HepG2 (cell line): ENCODE data around the gene SERTAD2. TPM values are rescaled to one million over a fixed set of nuclear protein-coding genes. Genes with fewer than 3 reads are reported as not detected.

ENCODE experiments used
- ATAC-seq: fragments of 200-7000 bp; cut with Tn5 transposase; 3 replicates; pipeline ENCODE4 v1.9.1; 2020; ENCODE audit warnings: mild to moderate bottlenecking, moderate library complexity
- BruUV-seq: library from RNA; stranded (reverse); fragments of 400-500 nt; replicated peaks from 2 replicates; lab custom pipeline; 2021; lab: Mats Ljungman, UMichigan
- CTCF ChIA-PET: fragments of 300-600 bp; formaldehyde crosslinking; extraction: SDS; loops from one replicate; lab custom pipeline; 2021; ENCODE audit warnings: low total read pairs, inconsistent platforms, low intra/inter-chr PET ratio; lab: Yijun Ruan, JAX
- POLR2A ChIA-PET: fragments of 350-600 bp; sonication (Branson Sonifier 250); formaldehyde crosslinking; loops from one replicate; lab custom pipeline; 2020; ENCODE audit warnings: antibody characterized with exemption, inconsistent platforms; lab: Yijun Ruan, JAX
- DNase-seq: peaks from one replicate; pipeline ENCODE4 v3.0.0-alpha.2; 2015; ENCODE audit warnings: low spot score
- FAIRE-seq: peaks from 3 replicates; lab custom pipeline; 2011; peaks lifted over from hg19 to GRCh38; lab: Jason Lieb, UNC
- H2AFZ ChIP-seq: one replicate; pipeline ENCODE4 v1.6.1; 2011; ENCODE audit warnings: low read length, inconsistent platforms
- H3K27ac ChIP-seq: fragments of 300-600 bp; 3 replicates; pipeline ENCODE4 v1.8.0; 2011; ENCODE audit warnings: mixed run types, mild to moderate bottlenecking, mixed read lengths, low read length, inconsistent platforms; ENCODE audit not compliant: insufficient read depth; ENCODE audit errors: extremely low read length
- H3K27me3 ChIP-seq, 2 experiments: fragments of 200-600 bp in 1 of 2; 2 replicates in 1 of 2; 3 replicates in 1 of 2; pipeline versions ENCODE4 v1.6.0 to v1.8.0; 2011; ENCODE audit warnings: low read length in 2 of 2, mild to moderate bottlenecking in 2 of 2, moderate library complexity in 2 of 2, inconsistent platforms in 1 of 2; ENCODE audit not compliant: insufficient read depth in 2 of 2, control insufficient read depth in 1 of 2
- H3K36me3 ChIP-seq, 2 experiments: fragments of 200-600 bp in 1 of 2; replicated peaks in 1 of 2; 2 replicates in 1 of 2; 3 replicates in 1 of 2; pipeline versions ENCODE4 v1.5.1 to v1.8.0; 2011; ENCODE audit warnings: low read length in 2 of 2, inconsistent platforms in 1 of 2; ENCODE audit not compliant: insufficient read depth in 2 of 2, control insufficient read depth in 1 of 2
- H3K4me1 ChIP-seq: 2 replicates; pipeline ENCODE4 v1.5.1; 2012; ENCODE audit warnings: low read length, inconsistent platforms; ENCODE audit not compliant: insufficient read depth
- H3K4me2 ChIP-seq: 2 replicates; pipeline ENCODE4 v1.6.0; 2011; ENCODE audit warnings: low read depth, low read length, inconsistent platforms
- H3K4me3 ChIP-seq, 3 experiments: fragments of 200-600 bp in 1 of 3; sonication (generic), shearing (Covaris generic) in 1 of 3; replicated peaks in 1 of 3; 2 replicates each; pipeline ENCODE4 v1.5.1; 2011 to 2016; ENCODE audit warnings: low read length in 3 of 3, inconsistent platforms in 2 of 3, low read depth in 2 of 3, mild to moderate bottlenecking in 2 of 3, control low read depth in 1 of 3, mixed read lengths in 1 of 3; ENCODE audit not compliant: insufficient read depth in 1 of 3
- H3K79me2 ChIP-seq: one replicate; pipeline ENCODE4 v1.6.1; 2011; ENCODE audit warnings: low read length, inconsistent platforms; ENCODE audit not compliant: insufficient read depth
- H3K9ac ChIP-seq: 2 replicates; pipeline ENCODE4 v1.6.0; 2011; ENCODE audit warnings: mild to moderate bottlenecking, low read depth, low read length, inconsistent platforms; ENCODE audit not compliant: insufficient read depth
- H3K9me3 ChIP-seq: 2 replicates; pipeline ENCODE4 v1.5.1; 2012; ENCODE audit warnings: mild to moderate bottlenecking, low read length
- H4K20me1 ChIP-seq: 2 replicates; pipeline ENCODE4 v1.6.0; 2011; ENCODE audit warnings: inconsistent platforms, mild to moderate bottlenecking, low read length, moderate library complexity; ENCODE audit not compliant: insufficient read depth
- ELF1 ChIP-seq: sonication (generic); formaldehyde crosslinking; IDR thresholded peaks from 2 replicates; pipeline ENCODE4 v1.4.0; 2020; ENCODE audit warnings: missing genetic modification reagents
- HOXA3 ChIP-seq: sonication (generic); formaldehyde crosslinking; IDR thresholded peaks from 2 replicates; pipeline ENCODE4 v1.5.0; 2020; ENCODE audit warnings: missing genetic modification reagents
- MIER2 ChIP-seq: IDR thresholded peaks from 2 replicates; pipeline ENCODE4 v1.6.1; 2016; ENCODE audit warnings: missing biosample characterization, missing genetic modification reagents
- POGZ ChIP-seq: sonication (generic); formaldehyde crosslinking; IDR thresholded peaks from 2 replicates; pipeline ENCODE4 v1.4.0; 2020; ENCODE audit warnings: mild to moderate bottlenecking, missing genetic modification reagents
- SMC3 ChIP-seq: IDR thresholded peaks from 2 replicates; pipeline ENCODE4 v1.6.1; 2011; ENCODE audit warnings: low read length, improper control_type of control experiment
- SRF ChIP-seq: IDR thresholded peaks from 2 replicates; pipeline ENCODE4 v1.6.1; 2011; ENCODE audit warnings: mild to moderate bottlenecking, low read depth, low read length, moderate library complexity
- TARDBP ChIP-seq: sonication (generic); formaldehyde crosslinking; IDR thresholded peaks from 2 replicates; pipeline ENCODE4 v1.8.0; 2022; ENCODE audit warnings: mild to moderate bottlenecking, missing genetic modification reagents
- THAP8 ChIP-seq: sonication (generic); formaldehyde crosslinking; IDR thresholded peaks from 2 replicates; pipeline ENCODE4 v1.5.1; 2020; ENCODE audit warnings: missing genetic modification reagents, mild to moderate bottlenecking, borderline replicate concordance
- ZFYVE20 ChIP-seq: sonication (generic); formaldehyde crosslinking; IDR thresholded peaks from 2 replicates; pipeline ENCODE4 v1.8.0; 2023; ENCODE audit warnings: low read depth, mild to moderate bottlenecking, moderate library complexity, missing genetic modification reagents, borderline replicate concordance
- ZMYM4 ChIP-seq: sonication (generic); formaldehyde crosslinking; IDR thresholded peaks from 2 replicates; pipeline ENCODE4 v1.8.1; 2023; ENCODE audit warnings: mild to moderate bottlenecking, missing genetic modification reagents
- ZNF577 ChIP-seq: sonication (generic); formaldehyde crosslinking; IDR thresholded peaks from 2 replicates; pipeline ENCODE4 v1.4.0; 2020; ENCODE audit warnings: mild to moderate bottlenecking, low read depth, missing genetic modification reagents, borderline replicate concordance
- WGBS: methylation state at CpG from one replicate; pipeline ENCODE4 v1.1.6; 2017; ENCODE audit warnings: low lambda C conversion rate; 5-methylcytosine and 5-hydroxymethylcytosine counted together
- in situ Hi-C: cut with HindIII; loops from 2 replicates; pipeline ENCODE4 v1.10.0; 2017; ENCODE audit warnings: low pct_unique_long_range_greater_than_20kb; ENCODE audit not compliant: extremely low pct_ligation_motif_present
- intact Hi-C: fragments of 100-400 bp; cut with micrococcal nuclease; formaldehyde crosslinking; loops from one replicate; pipeline ENCODE4 v1.10.0; 2022; ENCODE audit not compliant: unreplicated experiment
- polyA plus RNA-seq, 8 experiments: library from polyadenylated mRNA; depleted of rRNA in 3 of 8; stranded (reverse) in 7 of 8; unstranded in 1 of 8; fragments of >200 nt; fragmentation: Illumina TruSeq in 4 of 8; extraction: Trizol in 4 of 8; gene quantifications; 2 replicates each; pipeline versions ENCODE4 v1.2.1 to v1.2.3, GENCODE V29; 2011 to 2016; ENCODE audit warnings: low read depth in 4 of 8, missing spikeins in 1 of 8, mixed read lengths in 1 of 8; ENCODE audit not compliant: insufficient read depth in 1 of 8
- total RNA-seq, 5 experiments: library from RNA; depleted of rRNA; stranded (reverse); fragments of >200 nt; fragmentation: Illumina TruSeq; extraction: Trizol; gene quantifications; 2 replicates each; pipeline ENCODE4 v1.2.3, GENCODE V29; 2016; ENCODE audit warnings: low read depth in 1 of 5
- TF ChIP-seq, protein P1 (sequence below): IDR thresholded peaks from 2 replicates; pipeline ENCODE4 v1.4.0; 2020; ENCODE audit warnings: mild to moderate bottlenecking, missing genetic modification reagents
- TF ChIP-seq, protein P2 (sequence below): sonication (generic); formaldehyde crosslinking; IDR thresholded peaks from 2 replicates; pipeline ENCODE4 v1.4.0; 2020; ENCODE audit warnings: missing genetic modification reagents
- TF ChIP-seq, protein P3 (sequence below): sonication (generic); formaldehyde crosslinking; IDR thresholded peaks from 2 replicates; pipeline ENCODE4 v1.4.0; 2020; ENCODE audit warnings: mild to moderate bottlenecking, missing genetic modification reagents

SERTAD2 gene
- total and polyA plus RNA-seq, 2 of the 13 experiments (the other 11 are each of a cell fraction or from before 2014, with no cell fraction given), result 6.7 to 22.6 TPM

GRCh38 chr2:64641599-64641998, 12.1 kb downstream of the SERTAD2 start:
- no peak overlapping the region for H2AFZ ChIP-seq
- intact Hi-C loops (no loop called here), in situ Hi-C loops (no loop called here)
- peaks cover 8 to 31% of the 10 kb centered on the region in 2 experiments for H3K36me3 ChIP-seq
- H3K79me2 ChIP-seq, result peaks cover 99% of the 10 kb centered on the region
- ChIA-PET POLR2A (interaction anchor here (0.6 kb wide), 1 partner anchor 586 kb away, joined by 3 read pairs; the partner anchor contains the start of gene ACTR2), CTCF (no interaction called here)
- no peak overlapping the region for H3K27ac ChIP-seq
- peaks cover 100% of the 10 kb centered on the region for H4K20me1 ChIP-seq
- H3K4me2 ChIP-seq, result no peak overlapping the region; the same call in 1 of the 2 replicates
- DNase-seq (no peak), FAIRE-seq (no peak), ATAC-seq (no peak)
- H3K4me1 ChIP-seq, result peaks cover 72% of the 10 kb centered on the region
- no peaks in the 10 kb centered on the region for H3K9me3 ChIP-seq
- no peaks in the 10 kb centered on the region for H3K27me3 ChIP-seq
- H3K4me3 ChIP-seq, result no peak overlapping the region
- BruUV-seq, result no TSS peak
- H3K9ac ChIP-seq, result no peak overlapping the region
- WGBS, result 85% methylated on average over 10 of the region's 10 CpGs
- TF ChIP-seq HOXA3 (CRISPR knock-in tag), result 0 out of 2 replicates have a peak, but pooled peaks have one; percentile 15
- no peak for TF ChIP-seq TARDBP
- no peak for TF ChIP-seq SRF
- 0 out of 2 replicates have a peak, but pooled peaks have one; percentile 40 for TF ChIP-seq ZMYM4 (CRISPR knock-in tag)
- no peak for TF ChIP-seq ELF1 (CRISPR knock-in tag)
- TF ChIP-seq, protein P1, sequence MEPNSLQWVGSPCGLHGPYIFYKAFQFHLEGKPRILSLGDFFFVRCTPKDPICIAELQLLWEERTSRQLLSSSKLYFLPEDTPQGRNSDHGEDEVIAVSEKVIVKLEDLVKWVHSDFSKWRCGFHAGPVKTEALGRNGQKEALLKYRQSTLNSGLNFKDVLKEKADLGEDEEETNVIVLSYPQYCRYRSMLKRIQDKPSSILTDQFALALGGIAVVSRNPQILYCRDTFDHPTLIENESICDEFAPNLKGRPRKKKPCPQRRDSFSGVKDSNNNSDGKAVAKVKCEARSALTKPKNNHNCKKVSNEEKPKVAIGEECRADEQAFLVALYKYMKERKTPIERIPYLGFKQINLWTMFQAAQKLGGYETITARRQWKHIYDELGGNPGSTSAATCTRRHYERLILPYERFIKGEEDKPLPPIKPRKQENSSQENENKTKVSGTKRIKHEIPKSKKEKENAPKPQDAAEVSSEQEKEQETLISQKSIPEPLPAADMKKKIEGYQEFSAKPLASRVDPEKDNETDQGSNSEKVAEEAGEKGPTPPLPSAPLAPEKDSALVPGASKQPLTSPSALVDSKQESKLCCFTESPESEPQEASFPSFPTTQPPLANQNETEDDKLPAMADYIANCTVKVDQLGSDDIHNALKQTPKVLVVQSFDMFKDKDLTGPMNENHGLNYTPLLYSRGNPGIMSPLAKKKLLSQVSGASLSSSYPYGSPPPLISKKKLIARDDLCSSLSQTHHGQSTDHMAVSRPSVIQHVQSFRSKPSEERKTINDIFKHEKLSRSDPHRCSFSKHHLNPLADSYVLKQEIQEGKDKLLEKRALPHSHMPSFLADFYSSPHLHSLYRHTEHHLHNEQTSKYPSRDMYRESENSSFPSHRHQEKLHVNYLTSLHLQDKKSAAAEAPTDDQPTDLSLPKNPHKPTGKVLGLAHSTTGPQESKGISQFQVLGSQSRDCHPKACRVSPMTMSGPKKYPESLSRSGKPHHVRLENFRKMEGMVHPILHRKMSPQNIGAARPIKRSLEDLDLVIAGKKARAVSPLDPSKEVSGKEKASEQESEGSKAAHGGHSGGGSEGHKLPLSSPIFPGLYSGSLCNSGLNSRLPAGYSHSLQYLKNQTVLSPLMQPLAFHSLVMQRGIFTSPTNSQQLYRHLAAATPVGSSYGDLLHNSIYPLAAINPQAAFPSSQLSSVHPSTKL (CRISPR knock-in tag), result peak; percentile 25; the same call in 1 of the 2 replicates
- TF ChIP-seq POGZ, result peak; percentile 44; the same call in 1 of the 2 replicates
- no peak for TF ChIP-seq ZFYVE20 (CRISPR knock-in tag)
- TF ChIP-seq ZNF577 (CRISPR knock-in tag), result no peak
- TF ChIP-seq THAP8 (CRISPR knock-in tag), result no peak
- TF ChIP-seq MIER2, result no peak
- no peak for TF ChIP-seq SMC3
- TF ChIP-seq, protein P2, sequence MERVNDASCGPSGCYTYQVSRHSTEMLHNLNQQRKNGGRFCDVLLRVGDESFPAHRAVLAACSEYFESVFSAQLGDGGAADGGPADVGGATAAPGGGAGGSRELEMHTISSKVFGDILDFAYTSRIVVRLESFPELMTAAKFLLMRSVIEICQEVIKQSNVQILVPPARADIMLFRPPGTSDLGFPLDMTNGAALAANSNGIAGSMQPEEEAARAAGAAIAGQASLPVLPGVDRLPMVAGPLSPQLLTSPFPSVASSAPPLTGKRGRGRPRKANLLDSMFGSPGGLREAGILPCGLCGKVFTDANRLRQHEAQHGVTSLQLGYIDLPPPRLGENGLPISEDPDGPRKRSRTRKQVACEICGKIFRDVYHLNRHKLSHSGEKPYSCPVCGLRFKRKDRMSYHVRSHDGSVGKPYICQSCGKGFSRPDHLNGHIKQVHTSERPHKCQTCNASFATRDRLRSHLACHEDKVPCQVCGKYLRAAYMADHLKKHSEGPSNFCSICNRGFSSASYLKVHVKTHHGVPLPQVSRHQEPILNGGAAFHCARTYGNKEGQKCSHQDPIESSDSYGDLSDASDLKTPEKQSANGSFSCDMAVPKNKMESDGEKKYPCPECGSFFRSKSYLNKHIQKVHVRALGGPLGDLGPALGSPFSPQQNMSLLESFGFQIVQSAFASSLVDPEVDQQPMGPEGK (CRISPR knock-in tag), result peak; percentile 27; the same call in 1 of the 2 replicates
- TF ChIP-seq, protein P3, sequence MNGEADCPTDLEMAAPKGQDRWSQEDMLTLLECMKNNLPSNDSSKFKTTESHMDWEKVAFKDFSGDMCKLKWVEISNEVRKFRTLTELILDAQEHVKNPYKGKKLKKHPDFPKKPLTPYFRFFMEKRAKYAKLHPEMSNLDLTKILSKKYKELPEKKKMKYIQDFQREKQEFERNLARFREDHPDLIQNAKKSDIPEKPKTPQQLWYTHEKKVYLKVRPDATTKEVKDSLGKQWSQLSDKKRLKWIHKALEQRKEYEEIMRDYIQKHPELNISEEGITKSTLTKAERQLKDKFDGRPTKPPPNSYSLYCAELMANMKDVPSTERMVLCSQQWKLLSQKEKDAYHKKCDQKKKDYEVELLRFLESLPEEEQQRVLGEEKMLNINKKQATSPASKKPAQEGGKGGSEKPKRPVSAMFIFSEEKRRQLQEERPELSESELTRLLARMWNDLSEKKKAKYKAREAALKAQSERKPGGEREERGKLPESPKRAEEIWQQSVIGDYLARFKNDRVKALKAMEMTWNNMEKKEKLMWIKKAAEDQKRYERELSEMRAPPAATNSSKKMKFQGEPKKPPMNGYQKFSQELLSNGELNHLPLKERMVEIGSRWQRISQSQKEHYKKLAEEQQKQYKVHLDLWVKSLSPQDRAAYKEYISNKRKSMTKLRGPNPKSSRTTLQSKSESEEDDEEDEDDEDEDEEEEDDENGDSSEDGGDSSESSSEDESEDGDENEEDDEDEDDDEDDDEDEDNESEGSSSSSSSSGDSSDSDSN (CRISPR knock-in tag), result no peak
